ENCODE results near the gene CEP97.
"Not testable (repeated sequence)": the region's sequence is repeated elsewhere in the genome, so short reads cannot be mapped to it uniquely, and the experiment has no call there.

CEP97 gene, protein sequence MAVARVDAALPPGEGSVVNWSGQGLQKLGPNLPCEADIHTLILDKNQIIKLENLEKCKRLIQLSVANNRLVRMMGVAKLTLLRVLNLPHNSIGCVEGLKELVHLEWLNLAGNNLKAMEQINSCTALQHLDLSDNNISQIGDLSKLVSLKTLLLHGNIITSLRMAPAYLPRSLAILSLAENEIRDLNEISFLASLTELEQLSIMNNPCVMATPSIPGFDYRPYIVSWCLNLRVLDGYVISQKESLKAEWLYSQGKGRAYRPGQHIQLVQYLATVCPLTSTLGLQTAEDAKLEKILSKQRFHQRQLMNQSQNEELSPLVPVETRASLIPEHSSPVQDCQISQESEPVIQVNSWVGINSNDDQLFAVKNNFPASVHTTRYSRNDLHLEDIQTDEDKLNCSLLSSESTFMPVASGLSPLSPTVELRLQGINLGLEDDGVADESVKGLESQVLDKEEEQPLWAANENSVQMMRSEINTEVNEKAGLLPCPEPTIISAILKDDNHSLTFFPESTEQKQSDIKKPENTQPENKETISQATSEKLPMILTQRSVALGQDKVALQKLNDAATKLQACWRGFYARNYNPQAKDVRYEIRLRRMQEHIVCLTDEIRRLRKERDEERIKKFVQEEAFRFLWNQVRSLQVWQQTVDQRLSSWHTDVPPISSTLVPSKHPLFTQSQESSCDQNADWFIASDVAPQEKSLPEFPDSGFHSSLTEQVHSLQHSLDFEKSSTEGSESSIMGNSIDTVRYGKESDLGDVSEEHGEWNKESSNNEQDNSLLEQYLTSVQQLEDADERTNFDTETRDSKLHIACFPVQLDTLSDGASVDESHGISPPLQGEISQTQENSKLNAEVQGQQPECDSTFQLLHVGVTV

DNA sequence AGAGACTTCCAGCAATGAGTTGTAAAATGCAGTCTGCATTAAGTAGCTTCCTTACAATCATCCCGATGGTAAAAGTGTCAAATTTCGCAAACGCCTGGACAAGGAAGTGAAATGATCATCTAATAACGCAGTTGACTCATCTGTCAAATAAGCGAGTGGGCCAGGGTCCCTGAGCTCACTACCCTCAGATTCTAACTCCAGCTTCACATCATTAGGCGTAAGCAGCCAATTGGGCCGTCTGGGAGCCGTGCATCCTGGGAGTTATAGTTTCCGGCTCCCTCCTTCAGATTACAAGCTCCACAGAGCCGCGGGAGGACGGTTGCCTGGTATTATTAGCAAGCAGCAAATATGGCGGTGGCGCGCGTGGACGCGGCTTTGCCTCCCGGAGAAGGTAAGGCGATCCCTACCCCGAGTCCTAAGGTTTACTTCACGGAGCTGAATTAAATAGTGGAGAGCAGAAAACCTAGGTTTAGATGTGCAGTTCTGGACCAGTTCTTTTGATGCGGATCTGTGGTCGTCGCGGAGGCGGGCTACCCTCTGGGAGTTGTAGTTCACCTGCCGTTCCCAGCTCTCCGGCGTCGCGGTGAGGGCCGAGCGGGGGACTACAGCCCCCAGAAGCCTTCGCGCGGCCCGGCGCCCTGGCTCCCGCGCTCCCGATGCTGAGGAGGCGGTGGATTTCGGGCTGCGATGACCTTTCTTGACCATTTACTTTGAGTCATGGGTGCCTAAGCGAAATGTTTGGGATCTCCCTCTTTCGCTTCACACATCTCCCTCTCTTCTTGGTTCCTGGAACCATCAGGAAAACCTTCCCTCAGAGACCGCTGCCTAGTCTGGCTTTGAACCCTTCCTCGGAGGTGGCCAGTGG, at the start of gene CEP97:
Gene CEP97, plus strand, starts transcription at position 286 of the 865 bp plus-strand sequence. Its CDS starts 63 bp downstream, at position 349.
- peak; percentile 82 for DNase-seq

DNA sequence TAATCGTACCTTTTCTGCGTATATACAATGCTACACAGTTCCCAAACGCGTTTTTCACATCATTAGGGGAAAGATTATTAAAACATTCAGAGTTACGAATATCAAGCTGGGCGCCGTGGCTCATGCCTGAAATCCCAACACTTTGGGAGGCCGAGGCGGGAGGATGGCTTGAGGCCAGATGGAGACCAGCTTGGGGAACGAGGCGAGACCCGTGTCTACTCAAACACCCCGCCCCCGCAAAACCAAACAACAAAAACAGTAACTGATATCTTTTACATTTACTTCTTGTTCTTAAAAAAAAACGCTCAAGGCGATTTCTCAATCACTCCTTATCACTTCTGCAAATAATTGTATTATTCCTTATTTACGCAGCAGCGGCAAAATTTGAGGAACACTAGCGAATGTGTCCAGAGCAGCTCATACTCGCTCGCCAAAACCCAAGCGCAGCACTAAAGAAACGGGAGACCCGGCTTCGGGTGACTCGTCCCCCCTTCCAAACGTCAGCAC, 48.7 kb upstream of the CEP97 start:
- no peak for DNase-seq

DNA sequence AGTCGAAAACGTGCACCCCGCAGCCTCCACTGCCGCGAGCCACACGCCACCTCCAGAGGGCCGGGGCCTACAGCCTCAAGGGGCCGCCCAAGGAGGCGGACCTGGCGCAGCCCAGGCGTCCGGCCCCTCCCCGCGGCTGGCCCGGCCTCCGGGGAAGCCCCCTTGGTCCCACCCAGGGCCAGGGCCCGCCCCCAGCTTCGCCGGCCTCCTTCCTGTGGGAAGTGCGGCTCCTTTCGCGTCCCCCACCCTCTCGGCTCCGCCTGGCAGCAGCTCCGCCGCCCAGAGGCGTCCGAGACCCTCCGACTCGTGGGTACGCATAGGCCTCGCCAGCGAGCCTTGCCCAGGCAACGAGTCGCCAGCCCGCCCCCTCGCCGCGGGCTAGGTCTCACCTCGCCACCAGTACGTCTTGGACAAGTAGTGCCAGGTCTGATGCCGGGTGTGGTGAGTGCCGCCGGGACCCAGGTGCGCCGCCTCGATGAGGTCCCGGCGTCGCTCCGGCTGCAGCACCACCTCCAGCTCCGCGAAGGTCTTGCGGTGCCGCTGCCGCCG, 48.1 kb upstream of the CEP97 start:
- DNase-seq, result peak; percentile 92

DNA sequence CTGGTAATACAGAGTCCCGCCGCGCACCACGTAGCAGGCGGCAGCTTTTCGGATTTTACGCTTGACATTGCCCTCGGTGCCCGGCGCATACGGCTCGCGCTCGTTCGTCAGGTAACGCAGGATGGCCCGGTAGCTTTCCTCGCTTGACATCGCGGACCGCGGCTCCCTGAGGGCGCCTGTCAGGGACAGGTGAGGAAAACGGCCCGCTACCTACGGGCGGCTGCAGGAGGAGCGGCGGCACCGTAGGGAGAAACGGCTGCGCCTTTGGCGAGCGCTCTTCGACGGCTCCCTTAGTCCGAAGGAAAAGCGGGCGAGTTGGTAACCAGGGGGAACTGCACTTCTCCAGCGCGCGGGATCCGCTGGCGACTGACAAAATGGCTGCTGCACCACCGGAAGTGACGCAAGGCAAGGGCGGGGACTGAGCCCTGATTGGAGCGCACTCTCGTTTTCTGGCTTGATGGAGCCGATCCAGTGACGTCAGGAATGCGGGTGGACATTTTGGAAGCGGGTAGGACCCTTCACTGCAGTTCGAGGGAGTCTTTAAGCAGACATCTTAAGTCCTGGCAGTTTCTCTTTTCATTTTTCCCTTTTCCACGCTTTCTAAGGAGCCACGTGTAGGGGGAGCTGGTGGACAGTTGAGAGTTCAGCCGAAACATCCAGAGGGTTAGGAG, 47.5 kb upstream of the CEP97 start, which contains the start of gene ZBTB11:
Gene ZBTB11, minus strand, starts transcription at position 368 of the 671 bp plus-strand sequence. Its CDS starts 218 bp downstream, at position 150.
- DNase-seq, result peak; percentile 100

DNA sequence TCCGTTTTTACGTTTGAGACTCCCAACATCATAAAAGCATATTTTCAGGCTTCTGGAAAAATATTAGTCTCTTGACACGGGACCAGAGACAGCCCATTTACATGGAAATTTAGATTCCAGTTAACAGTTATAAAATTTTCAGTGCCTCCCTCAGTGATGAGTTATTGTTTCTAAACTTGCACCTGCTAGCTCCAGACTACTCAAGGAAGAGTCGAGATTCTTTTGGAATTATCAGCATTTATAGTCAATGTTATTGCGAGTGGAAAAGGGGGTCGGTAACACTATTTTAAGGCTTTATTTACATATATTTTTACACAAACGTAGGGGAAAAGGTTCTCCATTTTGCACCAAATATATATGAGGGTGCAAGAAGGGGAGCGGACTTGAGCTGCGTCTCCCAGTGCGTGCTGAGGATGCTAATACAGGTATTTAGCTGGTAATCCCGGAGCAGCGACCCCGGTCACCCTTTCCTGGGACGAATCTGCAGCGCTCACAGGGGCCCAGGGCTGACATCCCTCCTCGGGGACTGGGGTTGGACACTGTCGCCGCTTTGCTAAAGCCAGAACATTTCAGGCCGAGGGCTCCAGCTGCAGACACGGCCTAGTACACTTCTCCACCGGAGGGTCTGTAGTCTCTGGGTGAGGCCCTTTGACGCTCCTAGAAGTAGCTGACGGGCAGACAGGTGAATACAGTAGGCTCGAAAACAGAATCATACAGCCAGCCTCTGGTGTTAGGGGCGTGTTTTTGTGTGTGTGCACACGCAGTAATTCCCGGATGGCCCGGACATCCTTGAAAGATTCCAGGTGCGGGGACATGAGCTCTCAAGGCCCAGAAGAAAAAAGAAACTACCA, 46.8 kb upstream of the CEP97 start:
- DNase-seq, result no peak

DNA sequence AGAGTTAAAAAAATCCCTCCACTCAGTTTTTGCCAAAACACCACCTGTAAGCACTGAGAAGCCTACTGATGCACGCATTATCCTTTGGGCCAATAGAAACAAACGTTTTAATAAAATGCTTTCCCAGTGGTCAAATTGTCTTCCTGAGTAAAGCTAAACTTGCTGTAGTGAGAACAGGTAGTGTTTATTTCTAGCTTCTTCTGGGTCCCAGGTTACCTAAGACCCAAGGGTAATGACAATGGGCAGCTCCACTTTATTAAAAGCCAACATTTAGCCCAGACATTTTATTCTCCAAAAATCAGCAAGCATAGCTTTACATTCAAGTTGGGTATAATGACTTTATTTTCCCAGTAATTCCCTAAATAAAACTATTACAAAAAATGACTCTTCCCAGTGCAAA, 45.6 kb upstream of the CEP97 start:
- DNase-seq, result not testable (repeated sequence)

DNA sequence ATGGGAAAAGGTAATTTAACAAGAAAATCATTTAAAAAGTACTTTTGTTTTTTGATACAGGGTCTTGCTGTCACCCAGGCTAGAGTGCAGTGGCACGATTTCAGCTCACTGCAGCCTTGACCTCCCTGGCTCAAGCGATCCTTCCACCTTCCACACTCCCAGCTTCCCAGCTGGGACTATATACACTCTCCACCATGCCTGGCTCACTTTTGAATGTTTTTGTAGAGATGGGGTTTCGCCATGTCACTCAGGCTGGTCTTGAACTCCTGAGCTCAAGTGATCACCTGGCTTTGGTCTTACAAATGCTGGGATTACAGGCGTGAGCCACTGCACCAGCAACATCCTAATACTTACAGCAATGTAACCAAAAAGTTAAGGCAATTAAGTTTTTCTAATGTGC, 43.9 kb upstream of the CEP97 start:
- no peak for DNase-seq

DNA sequence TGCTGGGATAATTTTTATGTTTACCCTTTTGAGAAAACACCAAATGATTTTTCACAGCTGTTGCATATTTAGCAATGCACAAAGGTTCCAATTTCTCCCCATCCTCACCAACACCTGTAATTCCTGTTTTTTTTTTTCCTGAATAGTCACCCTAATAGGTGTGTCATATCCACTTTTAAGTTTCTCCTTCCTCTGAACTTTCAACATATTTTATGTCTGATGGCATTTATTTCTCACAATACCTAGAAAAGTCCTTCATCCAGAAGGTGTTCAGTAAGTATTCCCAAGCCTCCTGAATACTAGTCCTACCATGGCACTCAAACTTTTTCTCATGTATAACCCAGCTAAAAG, 39.4 kb upstream of the CEP97 start:
- no peak for DNase-seq

DNA sequence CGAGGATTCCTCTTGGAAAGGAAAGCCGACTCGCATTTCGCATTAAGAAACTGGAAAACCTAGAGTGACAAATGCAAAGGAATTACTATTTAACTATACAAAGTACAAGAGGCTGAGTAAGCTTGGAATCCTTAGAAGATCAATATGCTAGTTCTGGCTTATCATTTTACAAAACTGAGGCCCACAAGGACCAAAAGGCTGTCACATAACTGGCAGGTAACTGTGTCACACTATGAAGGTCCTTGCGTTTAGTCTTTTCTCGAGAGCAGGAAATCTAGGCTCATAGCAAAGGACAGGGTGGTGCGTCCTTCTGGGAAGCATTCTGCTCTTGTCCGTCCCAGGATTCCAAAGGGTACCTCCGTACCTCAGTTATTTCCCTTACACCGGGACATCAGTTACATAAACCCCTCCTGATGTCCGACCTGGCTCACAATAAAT, 38.5 kb upstream of the CEP97 start:
- no peak for DNase-seq

DNA sequence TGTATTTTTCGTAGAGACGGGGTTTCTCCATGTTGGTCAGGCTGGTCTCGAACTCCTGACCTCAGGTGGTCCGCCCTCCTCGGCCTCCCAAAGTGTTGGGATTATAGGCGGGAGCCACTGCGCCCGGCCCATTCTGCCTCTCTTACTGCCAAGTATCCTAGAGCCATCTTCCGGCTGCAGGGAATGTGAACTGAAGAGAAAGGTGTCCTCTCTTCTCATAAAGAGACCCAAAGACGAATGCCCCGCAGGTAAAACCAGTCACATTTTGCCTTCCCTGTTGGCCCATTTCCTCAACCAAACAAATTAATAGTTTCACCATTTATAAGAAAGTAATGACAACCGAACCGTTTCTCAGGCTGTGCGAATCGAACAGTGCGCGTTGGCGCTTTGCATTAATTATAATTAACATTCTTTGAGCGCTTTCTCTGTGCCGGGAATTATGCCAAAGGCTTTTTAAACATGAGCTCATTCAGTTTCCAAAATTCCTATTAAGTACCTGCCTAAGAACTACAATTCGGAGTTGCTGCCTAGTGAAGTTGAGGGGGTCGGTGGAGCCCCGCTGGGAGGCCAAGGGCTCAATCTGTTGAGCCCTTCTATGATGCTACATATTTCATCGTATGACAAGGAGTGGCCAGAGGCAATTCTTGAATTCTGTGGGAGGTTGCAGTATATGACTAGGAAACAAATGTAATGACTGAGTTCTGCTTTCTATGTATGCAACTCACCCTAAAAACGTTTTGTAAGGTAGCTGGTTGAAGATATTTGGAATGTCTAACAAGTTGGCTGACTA, 37.1 kb upstream of the CEP97 start:
- DNase-seq, result no peak

DNA sequence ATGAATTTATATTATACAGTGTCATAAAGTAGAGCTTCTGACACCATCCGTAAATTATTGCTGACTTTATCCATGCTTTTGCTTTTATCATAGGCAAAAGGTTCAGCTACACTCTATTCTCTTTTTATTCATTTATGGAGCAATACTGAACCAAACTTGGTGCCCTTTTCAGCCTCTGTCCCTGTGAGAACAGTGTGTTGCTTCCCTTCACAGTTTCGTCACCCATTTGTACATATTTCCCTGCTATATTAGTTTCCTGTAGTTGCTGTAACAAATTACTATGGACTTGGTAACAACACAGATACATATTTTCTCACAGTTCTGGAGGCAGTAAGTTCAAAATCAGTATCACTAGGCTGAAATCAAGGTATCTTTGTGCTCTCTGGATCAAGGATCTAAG, 35.1 kb upstream of the CEP97 start:
- DNase-seq, result no peak

DNA sequence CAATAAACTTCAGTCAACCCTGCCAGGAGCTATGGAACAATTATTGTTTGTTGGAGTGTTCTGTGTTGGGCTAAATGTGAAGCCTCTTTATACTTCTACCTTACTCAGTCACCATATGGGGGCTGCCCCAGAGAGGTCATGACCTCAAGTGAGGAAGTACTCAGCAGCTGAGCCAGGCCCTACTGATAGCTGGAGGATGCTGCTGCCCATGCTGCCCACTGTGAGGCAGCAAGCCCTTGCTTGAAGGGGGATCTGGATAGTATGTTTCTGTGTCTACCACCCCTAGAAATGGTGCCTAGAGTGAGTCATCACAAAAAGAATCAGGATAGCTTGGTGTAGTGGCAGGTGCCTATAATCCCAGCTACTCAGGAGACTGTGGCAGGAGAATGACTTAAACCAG, 33.4 kb upstream of the CEP97 start:
- DNase-seq, result no peak

DNA sequence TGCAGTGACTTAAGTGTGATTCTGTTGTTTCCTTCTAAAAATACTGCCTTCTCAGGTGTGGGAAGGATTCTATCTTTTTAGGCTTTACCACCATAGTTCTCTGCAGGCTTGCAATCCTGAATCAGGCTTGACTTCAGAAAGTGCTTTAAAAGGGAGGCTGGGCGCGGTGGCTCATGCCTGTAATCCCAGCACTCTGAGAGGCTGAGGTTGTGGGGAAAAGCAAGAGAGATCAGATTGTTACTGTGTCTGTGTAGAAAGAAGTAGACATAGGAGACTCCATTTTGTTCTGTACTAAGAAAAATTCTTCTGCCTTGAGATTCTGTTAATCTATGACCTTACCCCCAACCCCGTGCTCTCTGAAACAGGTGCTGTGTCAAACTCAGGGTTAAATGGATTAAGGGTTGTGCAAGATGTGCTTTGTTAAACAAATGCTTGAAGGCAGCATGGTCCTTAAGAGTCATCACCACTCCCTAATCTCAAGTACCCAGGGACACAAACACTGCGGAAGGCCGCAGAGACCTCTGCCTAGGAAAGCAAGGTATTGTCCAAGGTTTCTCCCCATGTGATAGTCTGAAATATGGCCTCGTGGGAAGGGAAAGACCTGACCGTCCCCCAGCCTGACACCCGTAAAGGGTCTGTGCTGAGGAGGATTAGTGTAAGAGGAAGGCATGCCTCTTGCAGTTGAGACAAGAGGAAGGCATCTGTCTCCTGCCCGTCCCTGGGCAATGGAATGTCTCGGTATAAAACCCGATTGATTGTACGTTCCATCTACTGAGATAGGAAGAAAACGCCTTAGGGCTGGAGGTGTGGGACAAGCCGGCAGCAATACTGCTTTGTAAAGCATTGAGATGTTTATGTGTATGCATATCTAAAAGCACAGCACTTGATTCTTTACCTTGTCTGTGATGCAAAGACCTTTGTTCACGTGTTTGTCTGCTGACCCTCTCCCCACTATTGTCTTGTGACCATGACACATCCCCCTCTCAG, 32.4 kb upstream of the CEP97 start:
- DNase-seq, result not testable (repeated sequence)

DNA sequence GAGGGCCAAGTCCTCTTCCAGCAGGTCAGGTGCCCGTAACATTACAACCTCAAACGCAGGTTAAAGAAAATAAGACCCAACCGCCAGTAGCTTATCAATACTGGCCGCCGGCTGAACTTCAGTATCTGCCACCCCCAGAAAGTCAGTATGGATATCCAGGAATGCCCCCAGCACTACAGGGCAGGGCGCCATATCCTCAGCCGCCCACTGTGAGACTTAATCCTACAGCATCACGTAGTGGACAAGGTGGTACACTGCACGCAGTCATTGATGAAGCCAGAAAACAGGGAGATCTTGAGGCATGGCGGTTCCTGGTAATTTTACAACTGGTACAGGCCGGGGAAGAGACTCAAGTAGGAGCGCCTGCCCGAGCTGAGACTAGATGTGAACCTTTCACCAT, 30.9 kb upstream of the CEP97 start:
- peak; percentile 29 for DNase-seq

DNA sequence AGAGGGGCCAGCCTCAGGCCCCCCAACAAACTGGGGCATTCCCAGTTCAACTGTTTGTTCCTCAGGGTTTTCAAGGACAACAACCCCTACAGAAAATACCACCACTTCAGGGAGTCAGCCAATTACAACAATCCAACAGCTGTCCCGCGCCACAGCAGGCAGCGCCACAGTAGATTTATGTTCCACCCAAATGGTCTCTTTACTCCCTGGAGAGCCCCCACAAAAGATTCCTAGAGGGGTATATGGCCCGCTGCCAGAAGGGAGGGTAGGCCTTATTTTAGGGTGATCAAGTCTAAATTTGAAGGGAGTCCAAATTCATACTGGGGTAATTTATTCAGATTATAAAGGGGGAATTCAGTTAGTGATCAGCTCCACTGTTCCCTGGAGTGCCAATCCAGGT, 29.6 kb upstream of the CEP97 start:
- DNase-seq, result not testable (repeated sequence)

DNA sequence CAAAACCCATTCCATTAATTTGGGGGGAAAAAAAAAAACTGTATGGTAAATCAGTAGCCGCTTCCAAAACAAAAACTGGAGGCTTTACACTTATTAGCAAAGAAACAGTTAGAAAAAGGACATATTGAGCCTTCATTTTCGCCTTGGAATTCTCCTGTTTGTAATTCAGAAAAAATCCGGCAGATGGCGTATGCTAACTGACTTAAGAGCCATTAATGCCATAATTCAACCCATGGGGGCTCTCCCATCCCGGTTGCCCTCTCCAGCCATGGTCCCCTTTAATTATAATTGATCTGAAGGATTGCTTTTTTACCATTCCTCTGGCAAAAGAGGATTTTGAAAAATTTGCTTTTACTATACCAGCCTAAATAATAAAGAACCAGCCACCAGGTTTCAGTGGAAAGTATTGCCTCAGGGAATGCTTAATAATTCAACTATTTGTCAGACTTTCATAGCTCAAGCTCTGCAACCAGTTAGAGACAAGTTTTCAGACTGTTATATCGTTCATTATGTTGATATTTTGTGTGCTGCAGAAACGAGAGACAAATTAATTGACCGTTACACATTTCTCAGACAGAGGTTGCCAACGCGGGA, 28.5 kb upstream of the CEP97 start:
- DNase-seq, result no peak

DNA sequence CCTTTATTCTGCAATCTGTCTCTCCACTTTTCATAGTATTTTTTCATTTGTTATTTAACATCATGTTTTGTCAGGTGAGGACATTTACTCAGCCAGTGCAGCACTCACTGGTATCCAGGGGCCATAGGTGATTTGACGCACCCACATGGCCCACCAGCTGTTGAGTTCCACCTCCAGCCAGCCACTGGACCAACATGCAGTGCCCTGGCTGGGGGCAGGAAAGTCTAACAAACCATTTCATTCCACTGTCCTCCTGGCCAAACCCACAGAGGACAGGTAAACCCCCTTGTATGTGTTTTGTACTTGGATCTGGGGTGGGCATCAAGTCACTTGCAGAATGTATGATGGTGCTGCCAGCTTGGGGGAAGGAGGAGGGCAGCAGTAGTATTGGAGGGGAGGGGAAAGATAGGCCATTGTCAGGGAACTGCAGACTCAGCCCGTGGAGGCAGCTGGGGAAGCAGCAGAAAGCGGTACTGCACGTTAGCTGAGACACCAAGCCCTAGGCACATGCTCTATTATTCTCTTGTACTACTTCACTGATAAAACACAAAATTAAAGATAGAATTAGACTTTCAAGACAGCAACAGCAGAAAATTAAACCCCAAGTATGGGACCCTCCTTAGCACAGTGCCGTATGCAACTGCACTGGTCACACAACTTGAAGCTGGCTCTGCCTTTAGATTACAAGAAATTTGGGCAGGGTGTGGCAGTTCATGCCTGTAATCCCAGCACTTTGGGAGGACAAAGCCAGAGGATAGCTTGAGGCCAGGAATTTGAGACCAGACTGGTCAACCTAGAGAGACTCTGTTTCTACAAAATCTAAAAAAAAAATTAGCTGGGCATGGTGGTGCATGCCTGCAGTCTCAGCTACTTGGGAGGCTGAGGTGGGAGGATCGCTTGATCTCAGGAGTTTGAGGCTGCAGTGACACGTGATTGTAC, 22.4 kb upstream of the CEP97 start:
- DNase-seq, result no peak
